ENCODE results near the gene EP400.

EP400 gene

GRCh38 chr12:131911851-131912477, 37.8 kb upstream of the EP400 start:
- no peak for DNase-seq

- DNase-seq: no peak
Measured at GRCh38 chr12:131912518-131913274, 37.0 kb upstream of the EP400 start.

- no peak for DNase-seq
Measured at GRCh38 chr12:131913666-131914065, 36.1 kb upstream of the EP400 start.

- no peak for DNase-seq
Measured at GRCh38 chr12:131914179-131914702, 35.5 kb upstream of the EP400 start.

- no peak for DNase-seq
Measured at GRCh38 chr12:131915000-131915689, 34.6 kb upstream of the EP400 start.

- no peak for DNase-seq
Measured at GRCh38 chr12:131915823-131916222, 33.9 kb upstream of the EP400 start.

GRCh38 chr12:131916306-131917138, 33.2 kb upstream of the EP400 start:
- no peak for DNase-seq

- DNase-seq: no peak
Measured at GRCh38 chr12:131917139-131917710, 32.5 kb upstream of the EP400 start.

- no peak for DNase-seq
Measured at GRCh38 chr12:131917711-131918306, 31.9 kb upstream of the EP400 start.

GRCh38 chr12:131918311-131919050, 31.3 kb upstream of the EP400 start:
- DNase-seq: no peak

- DNase-seq: no peak
Measured at GRCh38 chr12:131919051-131919347, 30.7 kb upstream of the EP400 start.

- DNase-seq: no peak
Measured at GRCh38 chr12:131919366-131920156, 30.2 kb upstream of the EP400 start.

GRCh38 chr12:131920157-131920508, 29.6 kb upstream of the EP400 start:
- DNase-seq: no peak

GRCh38 chr12:131920902-131921840, 28.6 kb upstream of the EP400 start:
- no peak for DNase-seq

GRCh38 chr12:131921866-131922769, 27.6 kb upstream of the EP400 start:
- no peak for DNase-seq

GRCh38 chr12:131922772-131923171, 27.0 kb upstream of the EP400 start:
- DNase-seq: no peak

- DNase-seq: no peak
Measured at GRCh38 chr12:131923260-131923659, 26.5 kb upstream of the EP400 start.

All from NCI-H510A treated with DMSO at 0.1 percent for 48 hours (cell line).